Activated naive CD4-positive, alpha-beta T cell treated with anti-CD3 and anti-CD28 coated beads for 36 hours (primary cell): ENCODE results near the gene AP3B1. TPM values are rescaled to one million over a fixed set of nuclear protein-coding genes. Genes with fewer than 3 reads are reported as not detected.
"Not testable (repeated sequence)": the region's sequence is repeated elsewhere in the genome, so short reads cannot be mapped to it uniquely, and the experiment has no call there.

Experiments
- CTCF ChIA-PET: fragments of 350-600 bp; sonication (Branson Sonifier 250); formaldehyde crosslinking; loops from one replicate; lab custom pipeline; 2021; ENCODE audit warnings: antibody characterized with exemption; lab: Charles Lee
- DNase-seq: peaks from one replicate; pipeline ENCODE4 v3.0.0-alpha.2; 2020
- H3K27ac Mint-ChIP-seq: one replicate; pipeline ENCODE4 v1.8.0; 2021; ENCODE audit warnings: mild to moderate bottlenecking, mixed read lengths
- H3K27me3 Mint-ChIP-seq: one replicate; pipeline ENCODE4 v1.8.0; 2021; ENCODE audit warnings: low read depth, mixed read lengths
- H3K36me3 Mint-ChIP-seq: one replicate; pipeline ENCODE4 v1.8.0; 2021; ENCODE audit warnings: low read depth, mixed read lengths
- H3K4me1 Mint-ChIP-seq: one replicate; pipeline ENCODE4 v1.8.0; 2021; ENCODE audit warnings: low read depth, mixed read lengths
- H3K4me3 Mint-ChIP-seq: one replicate; pipeline ENCODE4 v1.8.0; 2021; ENCODE audit warnings: mild to moderate bottlenecking, moderate library complexity, mixed read lengths
- H3K9me3 Mint-ChIP-seq: one replicate; pipeline ENCODE4 v1.8.0; 2021; ENCODE audit warnings: mixed read lengths
- intact Hi-C: fragments of 100-400 bp; cut with micrococcal nuclease; formaldehyde crosslinking; loops from one replicate; pipeline ENCODE4 v1.15.1; 2023
- total RNA-seq, 2 experiments: library from RNA; stranded (reverse); gene quantifications; one replicate each; pipeline ENCODE4 v1.2.3, GENCODE V29; 2021

The AP3B1 gene
- total RNA-seq, 2 experiments from 2014 or later: 29.9 to 33.0 TPM

- H3K27me3 Mint-ChIP-seq: no peaks in the 10 kb centered on the region
- H3K27ac Mint-ChIP-seq: no peak overlapping the region
- H3K9me3 Mint-ChIP-seq: peaks cover 7% of the 10 kb centered on the region
- H3K36me3 Mint-ChIP-seq: peaks cover 28% of the 10 kb centered on the region
- no peak for DNase-seq
- no peaks in the 10 kb centered on the region for H3K4me1 Mint-ChIP-seq
- intact Hi-C loops: no loop called here
- CTCF ChIA-PET: no interaction called here
- H3K4me3 Mint-ChIP-seq: no peak overlapping the region
These were observed 219.2 kb downstream of the AP3B1 start for GRCh38 chr5:78075301-78075700.

DNA sequence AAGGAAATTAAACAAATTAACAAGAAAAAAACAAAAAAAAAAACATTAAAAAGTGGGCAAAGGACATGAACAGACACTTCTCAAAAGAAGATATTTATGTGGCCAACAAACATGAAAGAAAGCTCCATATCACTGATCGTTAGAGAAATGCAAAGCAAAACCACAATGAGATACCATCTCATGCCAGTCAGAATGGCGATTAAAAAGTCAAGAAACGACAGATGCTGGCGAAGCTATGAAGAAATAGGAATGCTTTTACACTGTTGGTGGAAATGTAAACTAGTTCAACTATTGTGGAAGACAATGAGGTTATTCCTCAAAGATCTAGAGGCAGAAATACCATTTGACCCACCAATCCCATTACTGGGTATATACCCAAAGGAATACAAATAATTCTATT lies 223.8 kb downstream of the AP3B1 start:
- Mint-ChIP-seq H3K36me3 (peaks cover 53% of the 10 kb centered on the region), H3K9me3 (peaks cover 31% of the 10 kb centered on the region)
- H3K27ac Mint-ChIP-seq, intact Hi-C loops, CTCF ChIA-PET, H3K4me3 Mint-ChIP-seq, H3K27me3 Mint-ChIP-seq, H3K4me1 Mint-ChIP-seq, DNase-seq: not testable (repeated sequence)

GRCh38 chr5:78067581-78067980 lies 226.9 kb downstream of the AP3B1 start:
- H3K4me1 Mint-ChIP-seq, H3K27ac Mint-ChIP-seq, H3K27me3 Mint-ChIP-seq, intact Hi-C loops, CTCF ChIA-PET, H3K4me3 Mint-ChIP-seq, DNase-seq: not testable (repeated sequence)
- H3K36me3 Mint-ChIP-seq: peaks cover 50% of the 10 kb centered on the region
- H3K9me3 Mint-ChIP-seq: peaks cover 29% of the 10 kb centered on the region

DNA sequence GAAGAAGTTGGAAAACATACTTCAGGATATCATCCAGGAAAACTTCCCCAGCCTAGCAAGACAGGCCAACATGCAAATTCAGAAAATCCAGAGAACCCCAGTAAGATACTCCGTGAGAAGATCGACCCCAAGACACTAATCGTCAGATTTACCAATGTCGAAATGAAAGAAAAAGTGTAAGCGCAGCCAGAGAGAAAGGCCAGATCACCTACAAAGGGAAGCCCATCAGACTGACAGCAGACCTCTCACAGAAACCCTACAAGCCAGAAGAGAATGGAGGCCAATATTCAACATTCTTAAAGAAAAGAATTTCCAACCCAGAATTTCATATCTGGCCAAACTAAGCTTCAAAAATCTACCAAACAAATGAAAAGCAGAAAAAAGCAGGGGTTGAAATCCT lies 227.8 kb downstream of the AP3B1 start:
- peaks cover 46% of the 10 kb centered on the region for H3K36me3 Mint-ChIP-seq
- H3K4me3 Mint-ChIP-seq, H3K27me3 Mint-ChIP-seq, intact Hi-C loops, DNase-seq, CTCF ChIA-PET, H3K27ac Mint-ChIP-seq, H3K4me1 Mint-ChIP-seq: not testable (repeated sequence)
- H3K9me3 Mint-ChIP-seq: peaks cover 26% of the 10 kb centered on the region

GRCh38 chr5:78065663-78066062 lies 228.8 kb downstream of the AP3B1 start:
- intact Hi-C loops: no loop called here
- Mint-ChIP-seq H3K9me3 (peaks cover 24% of the 10 kb centered on the region), H3K4me1 (no peaks in the 10 kb centered on the region), H3K27ac (no peak overlapping the region), H3K4me3 (no peak overlapping the region), H3K36me3 (peaks cover 44% of the 10 kb centered on the region), H3K27me3 (no peaks in the 10 kb centered on the region)
- CTCF ChIA-PET: no interaction called here
- no peak for DNase-seq

DNA sequence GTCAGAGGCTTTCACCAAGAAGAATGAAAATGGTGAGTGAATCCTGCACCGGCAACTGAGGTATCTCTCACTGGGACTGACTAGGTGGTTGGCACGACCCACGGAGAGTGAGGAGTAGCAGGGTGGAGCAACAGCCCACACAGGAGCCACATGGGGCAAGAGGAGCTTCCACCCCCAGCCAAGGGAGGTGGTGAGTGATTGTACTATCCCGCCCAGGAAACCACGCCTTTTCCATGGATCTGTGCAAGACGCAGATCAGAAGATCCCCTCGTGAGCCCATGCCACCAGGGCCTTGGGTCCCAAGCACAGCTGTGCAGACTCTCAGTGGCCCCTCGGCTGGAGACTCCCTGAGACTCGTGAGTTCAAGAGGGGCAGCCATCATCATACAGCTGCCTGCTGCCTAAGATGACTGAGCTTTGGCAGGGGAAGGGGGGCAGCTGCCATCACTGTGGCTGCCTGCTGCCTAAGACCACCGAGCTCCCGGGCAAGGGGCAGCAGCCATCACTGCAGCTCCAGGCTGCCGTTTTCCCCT lies 229.5 kb downstream of the AP3B1 start:
- H3K9me3 Mint-ChIP-seq: peaks cover 24% of the 10 kb centered on the region
- no peaks in the 10 kb centered on the region for H3K27me3 Mint-ChIP-seq
- no peak for DNase-seq
- CTCF ChIA-PET: no interaction called here
- H3K4me3 Mint-ChIP-seq: no peak overlapping the region
- peaks cover 40% of the 10 kb centered on the region for H3K36me3 Mint-ChIP-seq
- intact Hi-C loops: no loop called here
- no peak overlapping the region for H3K27ac Mint-ChIP-seq
- no peaks in the 10 kb centered on the region for H3K4me1 Mint-ChIP-seq

GRCh38 chr5:78063495-78063894 lies 231.0 kb downstream of the AP3B1 start:
- Mint-ChIP-seq H3K36me3 (peaks cover 30% of the 10 kb centered on the region), H3K27me3 (no peaks in the 10 kb centered on the region), H3K4me3 (no peak overlapping the region), H3K4me1 (no peaks in the 10 kb centered on the region), H3K27ac (no peak overlapping the region), H3K9me3 (peaks cover 14% of the 10 kb centered on the region)
- CTCF ChIA-PET: no interaction called here
- DNase-seq: no peak
- intact Hi-C loops: no loop called here

- H3K4me1 Mint-ChIP-seq: no peaks in the 10 kb centered on the region
- CTCF ChIA-PET: no interaction called here
- intact Hi-C loops: no loop called here
- DNase-seq: no peak
- no peak overlapping the region for H3K27ac Mint-ChIP-seq
- H3K36me3 Mint-ChIP-seq: peaks cover 23% of the 10 kb centered on the region
- no peaks in the 10 kb centered on the region for H3K27me3 Mint-ChIP-seq
- H3K4me3 Mint-ChIP-seq: no peak overlapping the region
- H3K9me3 Mint-ChIP-seq: peaks cover 6% of the 10 kb centered on the region
These were observed 231.9 kb downstream of the AP3B1 start for GRCh38 chr5:78062645-78063044.

DNA sequence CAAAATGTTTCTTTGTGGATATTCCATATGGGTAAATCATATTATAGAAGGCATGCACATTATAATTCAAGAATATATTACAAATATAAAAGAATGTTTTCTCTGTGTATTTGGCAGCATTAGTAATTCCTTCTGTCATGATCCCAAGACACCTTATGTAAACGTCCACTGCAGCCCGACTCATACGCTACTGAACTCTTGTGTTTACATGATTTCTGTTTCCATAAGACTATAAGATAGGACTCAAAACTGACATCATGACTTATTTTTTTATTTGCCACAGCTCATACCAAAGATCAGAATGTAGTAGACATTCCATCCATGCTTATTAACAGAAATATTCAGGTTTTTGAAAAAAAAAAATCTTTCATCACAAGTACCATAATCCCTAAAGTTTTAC lies 234.1 kb downstream of the AP3B1 start:
- Mint-ChIP-seq H3K9me3 (no peaks in the 10 kb centered on the region), H3K27ac (no peak overlapping the region), H3K36me3 (peaks cover 8% of the 10 kb centered on the region), H3K27me3 (no peaks in the 10 kb centered on the region), H3K4me1 (no peaks in the 10 kb centered on the region), H3K4me3 (no peak overlapping the region)
- no peak for DNase-seq
- intact Hi-C loops: no loop called here
- CTCF ChIA-PET: no interaction called here

- Mint-ChIP-seq H3K9me3 (no peaks in the 10 kb centered on the region), H3K27me3 (no peaks in the 10 kb centered on the region), H3K4me3 (no peak overlapping the region), H3K36me3 (peaks cover 6% of the 10 kb centered on the region), H3K4me1 (no peaks in the 10 kb centered on the region), H3K27ac (no peak overlapping the region)
- intact Hi-C loops: no loop called here
- CTCF ChIA-PET: no interaction called here
- no peak for DNase-seq
These were observed 235.9 kb downstream of the AP3B1 start for GRCh38 chr5:78058625-78059024.

DNA sequence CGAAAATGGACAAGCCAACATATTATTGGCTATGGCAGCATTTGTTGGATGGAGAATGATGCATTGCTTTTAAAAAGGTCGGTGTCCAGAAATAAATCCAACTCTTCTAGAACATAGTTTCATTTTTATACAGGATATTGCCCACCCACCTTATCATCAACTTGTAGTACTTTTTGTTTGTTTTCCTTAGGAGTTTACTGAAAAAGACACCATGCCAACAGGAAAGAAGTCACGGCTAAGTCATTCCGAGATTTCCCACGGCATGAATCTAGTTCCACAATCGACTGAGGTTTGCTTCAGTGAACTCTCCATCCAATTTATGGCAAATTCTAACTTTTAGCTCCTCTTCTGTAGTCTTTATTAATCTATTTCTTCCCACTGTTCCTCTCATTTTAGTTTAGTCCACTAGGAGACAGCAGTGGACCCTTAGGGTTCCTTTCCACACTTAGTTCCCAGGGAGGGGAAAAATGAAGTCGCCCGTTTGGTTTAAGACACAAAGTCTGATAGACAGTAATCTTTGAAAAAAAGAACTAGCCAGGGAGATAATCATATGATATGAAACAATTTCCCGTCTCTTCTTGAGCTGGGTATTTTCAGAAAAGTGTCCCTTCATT lies 237.5 kb downstream of the AP3B1 start:
- intact Hi-C loops: no loop called here
- CTCF ChIA-PET: no interaction called here
- Mint-ChIP-seq H3K4me1 (no peaks in the 10 kb centered on the region), H3K9me3 (no peaks in the 10 kb centered on the region), H3K36me3 (peaks cover 6% of the 10 kb centered on the region), H3K4me3 (no peak overlapping the region), H3K27me3 (no peaks in the 10 kb centered on the region), H3K27ac (no peak overlapping the region)
- no peak for DNase-seq

DNA sequence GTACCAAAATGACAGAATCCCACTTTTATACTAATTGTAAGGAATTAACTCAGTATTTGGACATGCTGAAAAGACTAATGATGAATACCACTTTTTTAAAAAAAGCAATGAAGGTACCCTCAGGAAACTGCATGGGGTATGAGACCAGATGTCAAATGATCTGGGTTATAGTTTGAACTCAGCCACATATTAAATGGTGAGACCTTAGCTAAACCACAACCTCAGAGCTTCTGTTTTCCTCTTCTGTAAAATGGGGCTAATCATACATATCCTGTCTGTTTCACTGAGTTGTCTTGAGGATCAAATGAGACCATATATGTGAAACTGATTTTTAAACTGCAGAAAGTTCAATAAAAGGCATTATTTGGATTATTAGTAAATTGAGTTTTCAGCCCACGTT lies 238.4 kb downstream of the AP3B1 start:
- intact Hi-C loops: no loop called here
- no peak for DNase-seq

DNA sequence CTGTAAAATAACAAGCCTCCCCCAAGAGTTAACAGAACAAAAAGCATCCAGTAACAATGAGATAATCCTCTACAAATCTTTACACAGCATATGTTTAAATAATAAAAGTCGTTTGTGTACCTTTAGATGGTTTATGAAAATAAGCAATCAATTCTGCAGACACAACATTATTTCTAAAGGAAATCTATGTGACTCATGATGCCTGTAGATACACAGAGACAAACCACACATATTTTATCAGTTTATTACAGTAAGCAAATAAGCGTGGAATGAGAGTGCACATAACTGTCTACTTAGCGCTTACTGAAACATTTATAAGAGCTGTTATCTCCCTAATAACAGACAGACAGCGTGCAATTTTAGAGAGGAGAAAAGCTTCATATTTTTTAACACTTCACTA lies 243.6 kb downstream of the AP3B1 start:
- no peak overlapping the region for H3K4me3 Mint-ChIP-seq
- peaks cover 18% of the 10 kb centered on the region for H3K36me3 Mint-ChIP-seq
- no peak overlapping the region for H3K27ac Mint-ChIP-seq
- intact Hi-C loops: no loop called here
- no peaks in the 10 kb centered on the region for H3K4me1 Mint-ChIP-seq
- DNase-seq: no peak
- peaks cover 8% of the 10 kb centered on the region for H3K9me3 Mint-ChIP-seq
- CTCF ChIA-PET: no interaction called here
- no peaks in the 10 kb centered on the region for H3K27me3 Mint-ChIP-seq

More for the DNA sequence above, 238.4 kb downstream of the AP3B1 start:
- no peaks in the 10 kb centered on the region for H3K27me3 Mint-ChIP-seq
- CTCF ChIA-PET: no interaction called here
- H3K9me3 Mint-ChIP-seq: no peaks in the 10 kb centered on the region
- no peak overlapping the region for H3K4me3 Mint-ChIP-seq
- H3K27ac Mint-ChIP-seq: no peak overlapping the region
- H3K4me1 Mint-ChIP-seq: no peaks in the 10 kb centered on the region
- H3K36me3 Mint-ChIP-seq: peaks cover 3% of the 10 kb centered on the region
